Natural killer cell (primary cell): Measurements from ENCODE around the gene METTL18. TPM values are rescaled to one million over a fixed set of nuclear protein-coding genes. Genes with fewer than 3 reads are reported as not detected.

Source experiments
- ATAC-seq, 3 donors: fragments of 150-1000 bp in 2 of 3; fragments of 200-7000 bp in 1 of 3; cut with Tn5 transposase; 1 replicate in 1 of 3; 2 replicates in 2 of 3; pipeline ENCODE4 v1.10.0; 2021; ENCODE audit warnings: mild to moderate bottlenecking in 2 of 3, moderate library complexity in 2 of 3
- DNase-seq, 2 donors: peaks; one replicate each; pipeline versions ENCODE4 v3.0.0 to v3.0.0-alpha.2; 2013 to 2021; ENCODE audit warnings: mixed read lengths in 1 of 2
- H3K27ac ChIP-seq: one replicate; pipeline ENCODE4 v1.5.1; 2013; ENCODE audit warnings: mild to moderate bottlenecking, low read length
- H3K27me3 ChIP-seq: one replicate; pipeline ENCODE4 v1.6.1; 2013; ENCODE audit warnings: low read length; ENCODE audit not compliant: control insufficient read depth, insufficient read depth
- H3K36me3 ChIP-seq: one replicate; pipeline ENCODE4 v1.6.1; 2013; ENCODE audit warnings: low read length; ENCODE audit not compliant: control insufficient read depth, insufficient read depth
- H3K4me1 ChIP-seq: one replicate; pipeline ENCODE4 v1.6.1; 2013; ENCODE audit warnings: low read length; ENCODE audit not compliant: control insufficient read depth, insufficient read depth
- H3K4me3 ChIP-seq: one replicate; pipeline ENCODE4 v1.5.1; 2013; ENCODE audit warnings: low read length
- H3K9me3 ChIP-seq: one replicate; pipeline ENCODE4 v1.6.1; 2013; ENCODE audit warnings: low read length; ENCODE audit not compliant: control insufficient read depth, insufficient read depth
- H3K27ac Mint-ChIP-seq, 2 donors: one replicate each; pipeline ENCODE4 v1.8.0; 2022; ENCODE audit warnings: mild to moderate bottlenecking in 2 of 2, mixed read lengths in 2 of 2, moderate library complexity in 1 of 2
- H3K27me3 Mint-ChIP-seq, 2 donors: one replicate each; pipeline ENCODE4 v1.8.0; 2022; ENCODE audit warnings: low read depth in 2 of 2, mixed read lengths in 2 of 2
- H3K36me3 Mint-ChIP-seq: one replicate; pipeline ENCODE4 v1.8.0; 2022; ENCODE audit warnings: mixed read lengths
- H3K4me1 Mint-ChIP-seq, 2 donors: one replicate each; pipeline ENCODE4 v1.8.0; 2022; ENCODE audit warnings: mixed read lengths in 2 of 2
- H3K4me3 Mint-ChIP-seq: one replicate; pipeline ENCODE4 v1.8.0; 2022; ENCODE audit warnings: mild to moderate bottlenecking, moderate library complexity, mixed read lengths
- H3K9me3 Mint-ChIP-seq, 2 donors: one replicate each; pipeline ENCODE4 v1.8.0; 2022; ENCODE audit warnings: mixed read lengths in 2 of 2
- CTCF ChIP-seq: fragments of 200-600 bp; IDR thresholded peaks from one replicate; pipeline ENCODE4 v1.8.0; 2022; ENCODE audit warnings: antibody characterized with exemption
- WGBS: methylation state at CpG from one replicate; pipeline ENCODE4 v1.1.7; 2013; ENCODE audit warnings: missing lambda C conversion rate; ENCODE audit not compliant: insufficient coverage; 5-methylcytosine and 5-hydroxymethylcytosine counted together
- intact Hi-C: fragments of 100-400 bp; cut with micrococcal nuclease; formaldehyde crosslinking; loops from one replicate; pipeline ENCODE4 v1.14.2; 2022
- total RNA-seq, 4 donors: library from RNA; stranded (reverse); fragments of 120-200 nt in 1 of 4; gene quantifications; one replicate each; pipeline versions ENCODE4 v1.2.3 to v1.2.4, GENCODE V29; 2013 to 2022

The METTL18 gene
- total RNA-seq, 3 donors from 2014 or later (not counting 1 experiment from before 2014, with no cell fraction given): 4.9 to 10.0 (median 7.2) TPM

GRCh38 chr1:169802888-169803287 lies 8.2 kb upstream of the METTL18 start:
- Mint-ChIP-seq H3K27me3 (no peaks in the 10 kb centered on the region), H3K4me3 (no peak overlapping the region), H3K4me1 (no peaks in the 10 kb centered on the region), H3K36me3 (no peaks in the 10 kb centered on the region), H3K27ac (no peak overlapping the region), H3K9me3 (no peaks in the 10 kb centered on the region)
- ATAC-seq (no peak), DNase-seq (no peak)
- no peaks in the 10 kb centered on the region for H3K27me3 ChIP-seq
- no peak for TF ChIP-seq CTCF
- H3K36me3 ChIP-seq: peaks cover 12% of the 10 kb centered on the region
- no peak overlapping the region for H3K4me3 ChIP-seq
- H3K27ac ChIP-seq: no peak overlapping the region
- intact Hi-C loops: loop anchor here (10.0 kb wide), 1 partner anchor 1198 kb away; no protein-coding TSS in a partner anchor
- H3K4me1 ChIP-seq: no peaks in the 10 kb centered on the region
- no peaks in the 10 kb centered on the region for H3K9me3 ChIP-seq

- Histone ChIP-seq H3K9me3 (no peaks in the 10 kb centered on the region), H3K36me3 (no peaks in the 10 kb centered on the region), H3K4me3 (no peak overlapping the region), H3K27me3 (no peaks in the 10 kb centered on the region), H3K27ac (no peak overlapping the region), H3K4me1 (peaks cover 12% of the 10 kb centered on the region)
- H3K9me3 Mint-ChIP-seq: no peaks in the 10 kb centered on the region
- H3K27me3 Mint-ChIP-seq: no peaks in the 10 kb centered on the region
- no peak overlapping the region for H3K27ac Mint-ChIP-seq
- peaks cover 28 to 36% of the 10 kb centered on the region in 2 donors for H3K4me1 Mint-ChIP-seq
- DNase-seq (no peak), ATAC-seq (no peak)
- no peak for TF ChIP-seq CTCF
- H3K36me3 Mint-ChIP-seq: no peaks in the 10 kb centered on the region
- WGBS: 97% methylated on average over 5 of the region's 5 CpGs
- intact Hi-C loops: no loop called here
- H3K4me3 Mint-ChIP-seq: no peak overlapping the region
Observed at GRCh38 chr1:169797281-169797680, 2.6 kb upstream of the METTL18 start.

- Mint-ChIP-seq H3K4me1 (peaks cover 36 to 45% of the 10 kb centered on the region in 2 donors), H3K4me3 (peak overlapping the region; percentile 100), H3K27me3 (no peaks in the 10 kb centered on the region), H3K27ac (no peak overlapping the region), H3K9me3 (no peaks in the 10 kb centered on the region), H3K36me3 (no peaks in the 10 kb centered on the region)
- 77% methylated on average over 6 of the region's 7 CpGs for WGBS
- no peak for ATAC-seq
- H3K36me3 ChIP-seq: no peaks in the 10 kb centered on the region
- H3K27ac ChIP-seq: no peak overlapping the region
- H3K4me3 ChIP-seq: no peak overlapping the region
- intact Hi-C loops: no loop called here
- peaks cover 12% of the 10 kb centered on the region for H3K4me1 ChIP-seq
- no peaks in the 10 kb centered on the region for H3K9me3 ChIP-seq
- no peaks in the 10 kb centered on the region for H3K27me3 ChIP-seq
- no peak for TF ChIP-seq CTCF
- DNase-seq: no peak
Observed at GRCh38 chr1:169796274-169796810, 1.6 kb upstream of the METTL18 start.

GRCh38 chr1:169795687-169796086 lies 980 bp upstream of the METTL18 start:
- ATAC-seq (no peak), DNase-seq (peak in 1 of 2 donors; percentile 10)
- no peaks in the 10 kb centered on the region for H3K27me3 ChIP-seq
- peaks cover 36 to 45% of the 10 kb centered on the region in 2 donors for H3K4me1 Mint-ChIP-seq
- intact Hi-C loops: loop anchor here (2.0 kb wide), 1 partner anchor 97 kb away; the partner anchor contains the start of gene SCYL3
- peak overlapping the region; percentile 96 to 98 for H3K27ac Mint-ChIP-seq
- TF ChIP-seq CTCF: no peak
- H3K4me3 Mint-ChIP-seq: peak overlapping the region; percentile 100
- no peaks in the 10 kb centered on the region for H3K27me3 Mint-ChIP-seq
- peaks cover 12% of the 10 kb centered on the region for H3K4me1 ChIP-seq
- WGBS: 21% methylated on average over 5 of the region's 5 CpGs
- H3K9me3 Mint-ChIP-seq: no peaks in the 10 kb centered on the region
- H3K36me3 ChIP-seq: no peaks in the 10 kb centered on the region
- no peak overlapping the region for H3K27ac ChIP-seq
- H3K4me3 ChIP-seq: peak overlapping the region; percentile 89
- H3K9me3 ChIP-seq: no peaks in the 10 kb centered on the region
- H3K36me3 Mint-ChIP-seq: no peaks in the 10 kb centered on the region
